ENCODE data around the gene KCNT1.

DNA sequence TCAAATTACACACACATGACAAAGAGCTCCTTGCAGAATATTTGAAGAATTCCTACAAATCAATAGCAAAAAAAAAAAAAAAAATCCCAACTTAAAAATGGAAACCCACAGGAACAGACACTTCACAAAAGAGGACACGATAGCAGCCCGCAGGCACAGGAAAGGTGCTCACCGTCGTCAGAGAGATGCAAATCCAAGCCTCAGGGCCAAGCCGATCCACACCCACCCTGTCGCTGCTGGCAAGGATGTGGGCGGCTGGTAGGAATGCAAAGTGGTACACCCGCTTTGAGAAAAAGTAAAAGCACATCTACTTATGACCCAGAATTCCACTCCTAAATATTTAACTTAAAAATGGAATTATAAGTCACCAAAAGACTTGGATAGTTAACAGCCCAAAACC is 28.0 kb upstream of the KCNT1 start:
- TF ChIP-seq, protein P1, sequence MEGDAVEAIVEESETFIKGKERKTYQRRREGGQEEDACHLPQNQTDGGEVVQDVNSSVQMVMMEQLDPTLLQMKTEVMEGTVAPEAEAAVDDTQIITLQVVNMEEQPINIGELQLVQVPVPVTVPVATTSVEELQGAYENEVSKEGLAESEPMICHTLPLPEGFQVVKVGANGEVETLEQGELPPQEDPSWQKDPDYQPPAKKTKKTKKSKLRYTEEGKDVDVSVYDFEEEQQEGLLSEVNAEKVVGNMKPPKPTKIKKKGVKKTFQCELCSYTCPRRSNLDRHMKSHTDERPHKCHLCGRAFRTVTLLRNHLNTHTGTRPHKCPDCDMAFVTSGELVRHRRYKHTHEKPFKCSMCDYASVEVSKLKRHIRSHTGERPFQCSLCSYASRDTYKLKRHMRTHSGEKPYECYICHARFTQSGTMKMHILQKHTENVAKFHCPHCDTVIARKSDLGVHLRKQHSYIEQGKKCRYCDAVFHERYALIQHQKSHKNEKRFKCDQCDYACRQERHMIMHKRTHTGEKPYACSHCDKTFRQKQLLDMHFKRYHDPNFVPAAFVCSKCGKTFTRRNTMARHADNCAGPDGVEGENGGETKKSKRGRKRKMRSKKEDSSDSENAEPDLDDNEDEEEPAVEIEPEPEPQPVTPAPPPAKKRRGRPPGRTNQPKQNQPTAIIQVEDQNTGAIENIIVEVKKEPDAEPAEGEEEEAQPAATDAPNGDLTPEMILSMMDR (conservative IDR thresholded peaks at IDR 0.05; ENCODE audit: low read depth, low read length): no peak
- no peak for TF ChIP-seq EZH2 (IDR thresholded peaks at IDR 0.05; ENCODE audit: borderline replicate concordance, low read depth, low read length, poor library complexity, severe bottlenecking)
